ENCODE results near the gene PSMG3. TPM values are rescaled to one million over a fixed set of nuclear protein-coding genes. Genes with fewer than 3 reads are reported as not detected.

PSMG3 gene
- total RNA-seq, 4 donors from 2014 or later: 36.3 to 42.3 (median 39.5) TPM

GRCh38 chr7:1591396-1591795 lies 21.6 kb upstream of the PSMG3 start:
- H3K4me1 ChIP-seq: peaks cover 0 to 8% (median 3%) of the 10 kb centered on the region in 4 donors
- H3K36me3 ChIP-seq: peaks cover 0 to 11% (median 0%) of the 10 kb centered on the region in 3 donors
- TF ChIP-seq POLR2A (IDR thresholded peaks at IDR 0.05): no peak
- TF ChIP-seq CTCF (IDR thresholded peaks at IDR 0.05): no peak
- TF ChIP-seq EP300 (IDR thresholded peaks at IDR 0.05): no peak
- 64% methylated on average over 6 of the region's 6 CpGs for WGBS, 2 donors
- no peak for DNase-seq (ENCODE audit: low spot score in 2 of 2)
- H3K4me3 ChIP-seq: no peak overlapping the region
- H3K27ac ChIP-seq: no peak overlapping the region
- peaks cover 0 to 14% (median 0%) of the 10 kb centered on the region in 4 donors for H3K9me3 ChIP-seq
- H3K27me3 ChIP-seq: peaks cover 0 to 51% of the 10 kb centered on the region in 2 donors

GRCh38 chr7:1590887-1591286 lies 21.1 kb upstream of the PSMG3 start:
- WGBS, 2 donors: 57 to 58% methylated on average over 9 of the region's 9 CpGs
- Histone ChIP-seq H3K9me3 (peaks cover 0 to 14% (median 0%) of the 10 kb centered on the region in 4 donors), H3K27me3 (peaks cover 0 to 45% of the 10 kb centered on the region in 2 donors)

GRCh38 chr7:1590476-1590875 lies 20.6 kb upstream of the PSMG3 start:
- TF ChIP-seq POLR2A (IDR thresholded peaks at IDR 0.05): no peak
- no peak for TF ChIP-seq CTCF (IDR thresholded peaks at IDR 0.05)
- no peak for TF ChIP-seq EP300 (IDR thresholded peaks at IDR 0.05)
- WGBS, 2 donors: 66 to 71% methylated on average over 6 of the region's 6 CpGs
- Histone ChIP-seq H3K27me3 (peaks cover 0 to 41% of the 10 kb centered on the region in 2 donors), H3K4me3 (no peak overlapping the region), H3K4me1 (peaks cover 0 to 8% (median 3%) of the 10 kb centered on the region in 4 donors), H3K27ac (no peak overlapping the region), H3K9me3 (peaks cover 0 to 14% (median 0%) of the 10 kb centered on the region in 4 donors), H3K36me3 (peaks cover 0 to 15% (median 0%) of the 10 kb centered on the region in 3 donors)
- DNase-seq (ENCODE audit: low spot score in 2 of 2): no peak

More at GRCh38 chr7:1590887-1591286, 21.1 kb upstream of the PSMG3 start:
- H3K27ac ChIP-seq: no peak overlapping the region
- TF ChIP-seq POLR2A (IDR thresholded peaks at IDR 0.05) (no peak), EP300 (IDR thresholded peaks at IDR 0.05) (no peak), CTCF (IDR thresholded peaks at IDR 0.05) (no peak)
- peaks cover 0 to 11% (median 0%) of the 10 kb centered on the region in 3 donors for H3K36me3 ChIP-seq
- no peak for DNase-seq (ENCODE audit: low spot score in 2 of 2)
- peaks cover 0 to 8% (median 3%) of the 10 kb centered on the region in 4 donors for H3K4me1 ChIP-seq
- no peak overlapping the region for H3K4me3 ChIP-seq

GRCh38 chr7:1588978-1589377 lies 19.1 kb upstream of the PSMG3 start:
- Histone ChIP-seq H3K4me1 (peaks cover 0 to 8% (median 3%) of the 10 kb centered on the region in 4 donors), H3K27me3 (peaks cover 0 to 37% of the 10 kb centered on the region in 2 donors), H3K9me3 (peaks cover 0 to 14% (median 0%) of the 10 kb centered on the region in 4 donors), H3K4me3 (no peak overlapping the region), H3K36me3 (peaks cover 0 to 21% (median 0%) of the 10 kb centered on the region in 3 donors), H3K27ac (no peak overlapping the region)
- TF ChIP-seq CTCF (IDR thresholded peaks at IDR 0.05) (no peak), POLR2A (IDR thresholded peaks at IDR 0.05) (no peak), EP300 (IDR thresholded peaks at IDR 0.05) (no peak)
- DNase-seq (ENCODE audit: low spot score in 2 of 2): no peak
- WGBS, 2 donors: 92 to 100% methylated on average over 1 of the region's 1 CpG

- no peak for DNase-seq (ENCODE audit: low spot score in 2 of 2)
- H3K27ac ChIP-seq: no peak overlapping the region
- H3K36me3 ChIP-seq: peaks cover 0 to 21% (median 0%) of the 10 kb centered on the region in 3 donors
- H3K9me3 ChIP-seq: peaks cover 0 to 14% (median 0%) of the 10 kb centered on the region in 4 donors
- WGBS, 2 donors: 85 to 87% methylated on average over 12 of the region's 12 CpGs
- H3K4me3 ChIP-seq: no peak overlapping the region
- TF ChIP-seq EP300 (IDR thresholded peaks at IDR 0.05): no peak
- no peak for TF ChIP-seq CTCF (IDR thresholded peaks at IDR 0.05)
- TF ChIP-seq POLR2A (IDR thresholded peaks at IDR 0.05): no peak
- peaks cover 0 to 27% of the 10 kb centered on the region in 2 donors for H3K27me3 ChIP-seq
- peaks cover 0 to 8% (median 3%) of the 10 kb centered on the region in 4 donors for H3K4me1 ChIP-seq
These were observed 17.9 kb upstream of the PSMG3 start for GRCh38 chr7:1587738-1588137.
